Activated CD4-positive, alpha-beta T cell treated with anti-CD3 and anti-CD28 coated beads, Interleukin-2, amount 50 U/mL, for 4 hours (primary cell): ENCODE data around the gene ATG2B.

Experiments used
- DNase-seq, 2 experiments: peaks; one replicate each; pipeline ENCODE4 v3.0.0-alpha.2; 2020

The ATG2B gene, protein sequence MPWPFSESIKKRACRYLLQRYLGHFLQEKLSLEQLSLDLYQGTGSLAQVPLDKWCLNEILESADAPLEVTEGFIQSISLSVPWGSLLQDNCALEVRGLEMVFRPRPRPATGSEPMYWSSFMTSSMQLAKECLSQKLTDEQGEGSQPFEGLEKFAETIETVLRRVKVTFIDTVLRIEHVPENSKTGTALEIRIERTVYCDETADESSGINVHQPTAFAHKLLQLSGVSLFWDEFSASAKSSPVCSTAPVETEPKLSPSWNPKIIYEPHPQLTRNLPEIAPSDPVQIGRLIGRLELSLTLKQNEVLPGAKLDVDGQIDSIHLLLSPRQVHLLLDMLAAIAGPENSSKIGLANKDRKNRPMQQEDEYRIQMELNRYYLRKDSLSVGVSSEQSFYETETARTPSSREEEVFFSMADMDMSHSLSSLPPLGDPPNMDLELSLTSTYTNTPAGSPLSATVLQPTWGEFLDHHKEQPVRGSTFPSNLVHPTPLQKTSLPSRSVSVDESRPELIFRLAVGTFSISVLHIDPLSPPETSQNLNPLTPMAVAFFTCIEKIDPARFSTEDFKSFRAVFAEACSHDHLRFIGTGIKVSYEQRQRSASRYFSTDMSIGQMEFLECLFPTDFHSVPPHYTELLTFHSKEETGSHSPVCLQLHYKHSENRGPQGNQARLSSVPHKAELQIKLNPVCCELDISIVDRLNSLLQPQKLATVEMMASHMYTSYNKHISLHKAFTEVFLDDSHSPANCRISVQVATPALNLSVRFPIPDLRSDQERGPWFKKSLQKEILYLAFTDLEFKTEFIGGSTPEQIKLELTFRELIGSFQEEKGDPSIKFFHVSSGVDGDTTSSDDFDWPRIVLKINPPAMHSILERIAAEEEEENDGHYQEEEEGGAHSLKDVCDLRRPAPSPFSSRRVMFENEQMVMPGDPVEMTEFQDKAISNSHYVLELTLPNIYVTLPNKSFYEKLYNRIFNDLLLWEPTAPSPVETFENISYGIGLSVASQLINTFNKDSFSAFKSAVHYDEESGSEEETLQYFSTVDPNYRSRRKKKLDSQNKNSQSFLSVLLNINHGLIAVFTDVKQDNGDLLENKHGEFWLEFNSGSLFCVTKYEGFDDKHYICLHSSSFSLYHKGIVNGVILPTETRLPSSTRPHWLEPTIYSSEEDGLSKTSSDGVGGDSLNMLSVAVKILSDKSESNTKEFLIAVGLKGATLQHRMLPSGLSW (N-terminal part only)

DNA sequence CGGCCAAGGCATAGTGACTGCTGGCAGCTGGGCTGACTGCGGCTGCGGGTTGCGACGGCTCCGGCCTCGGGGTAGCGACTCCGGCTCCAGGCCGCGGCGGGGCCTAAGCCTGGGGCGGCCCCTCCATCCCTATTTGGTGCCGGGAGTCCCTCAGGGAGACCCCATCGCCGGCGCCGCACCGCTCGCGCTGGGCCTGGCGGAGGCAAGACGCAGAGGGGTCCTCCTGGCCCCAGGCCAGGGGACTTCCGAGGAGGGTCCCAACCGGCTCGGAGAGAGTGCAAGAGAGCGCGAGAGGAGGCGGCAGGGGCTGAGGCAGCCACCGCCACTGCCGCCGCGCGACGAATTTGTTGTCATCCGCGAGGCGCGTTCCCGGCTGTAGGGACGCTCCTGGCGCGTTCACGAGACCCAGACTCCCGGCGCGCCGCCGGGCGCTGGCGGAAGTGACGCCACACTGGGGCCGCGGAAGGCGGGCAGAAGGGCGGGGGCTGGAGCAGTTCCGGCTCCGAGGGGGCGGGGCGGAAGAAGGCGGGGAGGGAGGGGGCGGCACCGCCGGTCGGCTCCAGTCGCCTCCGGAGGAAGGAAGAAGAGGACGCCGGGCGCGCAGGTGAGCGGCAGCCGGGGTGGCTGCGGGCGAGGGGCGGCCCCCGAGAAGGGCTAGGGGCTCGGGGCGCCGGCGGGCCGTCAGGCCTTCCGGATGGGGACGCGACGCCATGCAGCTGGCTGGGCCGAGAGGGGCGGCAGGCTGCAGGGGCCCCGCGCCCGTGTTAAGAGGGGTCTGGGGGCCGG is at the start of gene ATG2B, which contains the start of gene GSKIP:
Gene ATG2B, minus strand, starts transcription at position 377 of the 786 bp plus-strand sequence. Its CDS starts 365 bp downstream, at position 12.
Gene GSKIP, plus strand, starts transcription at position 562 of the 786 bp plus-strand sequence. CDS start 18,722 bp downstream, outside the sequence.
- peak; percentile 96 for DNase-seq

DNA sequence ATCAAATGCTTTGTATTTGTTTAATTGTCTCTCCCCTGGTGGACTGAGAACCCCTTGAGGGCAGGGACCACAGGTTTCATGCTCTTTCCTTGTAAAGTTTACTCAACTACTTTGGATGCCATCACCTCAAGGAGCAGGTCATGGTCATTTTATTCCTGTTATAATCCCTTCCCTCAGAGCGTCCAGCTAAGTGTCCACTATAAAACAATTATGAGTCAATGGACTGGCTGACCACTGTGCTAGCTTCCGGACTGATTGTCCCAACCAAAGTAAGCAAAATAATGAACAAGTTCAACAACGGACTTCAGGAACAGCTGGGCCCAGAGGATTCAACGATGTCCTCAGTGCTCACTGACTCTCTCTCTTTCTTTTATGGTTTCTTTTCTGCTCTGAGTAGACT is 47.0 kb upstream of the ATG2B start:
- DNase-seq: no peak

DNA sequence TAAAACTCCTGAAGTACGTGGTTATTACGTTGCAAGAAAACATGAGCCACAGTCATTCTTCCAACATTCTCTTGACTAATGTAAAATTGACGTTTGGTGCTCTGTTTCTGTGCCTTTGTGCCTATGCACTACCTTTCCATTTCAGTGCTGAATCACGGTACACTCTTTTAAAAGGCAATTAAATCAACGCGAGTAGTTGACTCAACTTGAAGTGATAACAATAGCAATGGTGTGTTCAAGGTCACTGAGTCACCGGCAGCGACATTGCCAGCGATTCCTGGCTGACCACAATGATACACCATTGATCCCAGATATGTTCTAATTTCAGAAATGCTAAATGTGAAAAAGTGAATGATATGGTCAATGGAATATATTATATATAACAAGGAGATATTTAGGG is 46.6 kb upstream of the ATG2B start:
- DNase-seq: no peak

DNA sequence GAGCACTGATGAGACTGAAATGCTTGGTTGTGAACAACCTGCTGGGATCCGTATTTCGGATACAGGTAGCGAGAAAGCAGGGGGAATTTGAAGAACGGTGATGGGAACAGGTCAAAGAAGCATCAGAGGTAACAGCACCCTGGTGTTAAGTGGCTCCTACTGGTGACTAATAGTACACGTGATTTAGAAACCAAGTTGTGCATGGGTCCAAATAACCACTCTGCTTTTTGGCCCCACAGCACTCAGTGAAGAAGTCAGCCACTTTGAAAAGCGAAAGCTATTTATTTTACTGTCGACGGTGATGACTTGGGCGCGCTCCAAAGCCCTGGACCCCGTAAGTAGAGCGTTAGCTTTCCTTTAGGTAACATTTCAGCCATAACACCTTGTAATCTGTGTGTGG is 45.5 kb upstream of the ATG2B start:
- no peak for DNase-seq

DNA sequence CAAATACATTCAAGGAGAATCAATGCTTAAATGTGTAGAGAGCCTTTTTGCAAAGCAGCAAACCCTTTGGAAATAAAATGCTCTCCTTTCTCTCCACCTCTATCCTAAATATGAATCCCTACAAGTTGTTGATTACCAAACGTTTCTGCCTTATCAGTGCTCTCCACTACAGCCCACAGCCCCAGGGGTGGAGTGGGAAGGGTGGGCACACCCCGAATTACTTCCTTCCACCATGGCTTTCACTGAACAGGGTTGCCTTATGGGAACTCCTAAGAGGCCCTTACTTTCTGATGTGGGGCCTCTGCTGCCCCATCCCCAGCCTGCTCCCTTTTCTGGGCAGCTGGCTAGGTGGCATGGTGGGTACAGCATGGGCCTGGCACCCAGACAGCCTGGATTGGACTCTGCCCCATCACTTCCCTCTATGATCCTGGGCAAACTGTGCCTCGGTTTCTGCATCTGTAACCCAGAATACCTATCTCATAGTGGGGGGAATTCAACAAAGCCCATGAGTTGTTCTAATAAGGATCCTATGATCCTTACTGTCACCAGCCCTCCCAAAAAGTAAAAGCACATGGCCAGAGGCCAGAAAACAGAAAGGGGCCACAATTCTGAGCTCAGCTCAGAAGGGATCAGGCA is 44.9 kb upstream of the ATG2B start:
- DNase-seq: no peak

DNA sequence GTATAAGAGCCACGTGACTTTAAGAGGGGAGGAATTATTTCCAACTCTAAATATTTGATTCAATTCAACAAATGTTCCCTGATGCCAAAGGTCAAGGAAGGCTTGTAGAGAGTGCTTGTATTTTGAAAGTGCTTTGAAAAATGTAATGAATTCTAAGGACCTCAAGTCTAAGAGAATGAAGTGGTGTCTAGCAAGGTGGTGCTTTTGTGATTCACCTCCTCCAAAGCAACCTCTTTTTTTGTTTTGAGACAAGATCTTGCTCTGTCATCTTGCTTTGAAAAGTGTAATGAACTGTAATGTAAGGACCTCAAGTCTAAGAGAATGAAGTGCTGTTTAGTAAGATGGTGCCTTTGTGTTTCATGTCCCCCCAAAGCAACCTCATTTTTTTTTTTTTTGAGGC is 42.5 kb upstream of the ATG2B start:
- DNase-seq: no peak

DNA sequence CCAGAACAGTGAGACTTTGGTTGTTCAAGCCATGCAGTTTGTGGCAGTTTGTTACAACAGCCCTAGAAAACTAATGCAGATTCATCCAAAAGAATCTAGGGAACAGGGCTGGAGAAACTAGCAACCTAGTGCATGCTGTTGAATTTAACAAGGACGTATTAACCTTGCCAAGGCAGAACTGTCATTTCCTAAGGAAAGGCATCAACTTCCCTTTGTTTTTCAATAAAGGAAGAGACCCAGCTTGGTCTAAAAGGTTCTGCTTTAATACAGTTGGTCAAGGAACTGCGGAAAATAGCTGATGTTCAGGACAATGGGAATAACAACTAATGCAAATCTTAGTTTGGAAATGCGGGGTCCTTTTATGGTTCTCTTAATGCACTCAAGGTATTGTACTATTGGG is 40.3 kb upstream of the ATG2B start:
- no peak for DNase-seq

DNA sequence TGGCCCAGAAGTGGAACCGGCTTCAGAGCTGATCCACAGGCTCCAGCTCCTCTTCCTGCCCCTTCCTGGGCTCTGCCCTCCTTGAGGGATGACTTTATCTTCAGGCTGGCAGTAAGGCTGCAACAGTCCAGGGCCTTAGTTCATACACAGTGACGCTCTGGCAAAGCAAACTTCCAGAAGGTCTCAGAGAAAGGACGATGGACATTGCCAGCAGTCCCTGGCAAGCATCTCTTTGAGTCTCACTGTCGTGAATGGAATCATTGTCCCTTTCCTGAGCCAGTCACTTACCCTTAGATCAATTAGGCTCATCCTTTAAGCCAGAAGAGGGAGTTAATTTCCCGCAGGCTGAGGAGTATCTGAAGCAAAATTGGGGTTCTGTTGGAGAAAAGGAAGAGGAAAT is 37.4 kb upstream of the ATG2B start:
- no peak for DNase-seq

DNA sequence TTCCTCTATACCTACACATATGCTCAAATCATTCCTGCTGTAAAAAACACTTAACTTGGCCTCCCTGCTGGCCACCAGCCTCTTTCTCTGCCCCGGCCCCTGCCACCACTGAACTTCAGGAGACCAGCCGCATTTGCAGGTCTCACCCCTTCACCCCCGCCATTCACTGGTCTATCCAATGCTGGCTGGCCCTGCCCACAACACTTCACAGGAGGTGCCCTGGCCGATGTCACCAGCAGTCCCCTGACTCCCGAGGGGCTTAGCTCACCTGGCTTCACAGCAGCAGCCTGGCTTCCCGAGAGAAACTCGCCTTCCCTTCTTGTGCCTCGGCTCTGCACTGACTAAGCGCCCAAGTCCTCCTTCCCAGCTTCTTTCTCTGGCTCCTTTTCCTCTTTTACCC is 36.3 kb upstream of the ATG2B start:
- no peak for DNase-seq

DNA sequence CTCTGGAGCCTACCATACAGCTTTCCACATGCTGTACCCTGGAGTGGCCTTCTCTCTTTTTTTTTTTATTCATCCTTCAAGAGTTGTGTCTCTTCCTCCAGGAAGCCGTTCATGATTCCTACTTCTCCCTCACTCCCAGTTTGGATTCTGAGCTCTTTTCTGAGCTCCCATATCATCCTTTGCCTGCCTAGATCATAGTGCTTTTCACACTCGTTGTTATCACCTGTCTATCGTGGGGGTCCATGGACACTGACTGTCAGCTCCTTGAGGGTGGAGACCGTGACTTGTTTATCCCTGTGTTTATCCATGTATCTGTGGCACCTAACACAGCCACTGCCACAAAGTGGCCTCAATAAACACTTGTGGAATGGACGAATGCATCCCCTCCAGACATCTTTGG is 35.8 kb upstream of the ATG2B start:
- no peak for DNase-seq

DNA sequence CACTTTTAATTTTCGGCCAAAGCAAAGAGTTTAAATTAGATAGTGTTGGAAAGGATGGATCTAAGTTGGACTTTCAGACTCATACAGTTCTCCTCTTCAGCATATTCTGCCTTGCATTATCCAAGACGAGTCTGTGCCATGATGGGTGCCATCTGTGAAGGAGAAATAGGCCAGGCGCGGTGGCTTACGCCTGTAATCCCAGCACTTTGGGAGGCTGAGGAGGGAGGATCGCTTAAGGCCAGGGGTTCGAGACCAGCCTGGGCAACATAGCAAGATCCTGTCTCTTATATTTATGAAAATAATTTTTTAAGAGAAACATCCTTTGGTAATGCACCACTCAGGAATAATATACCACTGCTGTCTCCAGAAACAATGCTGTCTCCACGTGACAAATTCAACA is 35.3 kb upstream of the ATG2B start:
- no peak for DNase-seq

DNA sequence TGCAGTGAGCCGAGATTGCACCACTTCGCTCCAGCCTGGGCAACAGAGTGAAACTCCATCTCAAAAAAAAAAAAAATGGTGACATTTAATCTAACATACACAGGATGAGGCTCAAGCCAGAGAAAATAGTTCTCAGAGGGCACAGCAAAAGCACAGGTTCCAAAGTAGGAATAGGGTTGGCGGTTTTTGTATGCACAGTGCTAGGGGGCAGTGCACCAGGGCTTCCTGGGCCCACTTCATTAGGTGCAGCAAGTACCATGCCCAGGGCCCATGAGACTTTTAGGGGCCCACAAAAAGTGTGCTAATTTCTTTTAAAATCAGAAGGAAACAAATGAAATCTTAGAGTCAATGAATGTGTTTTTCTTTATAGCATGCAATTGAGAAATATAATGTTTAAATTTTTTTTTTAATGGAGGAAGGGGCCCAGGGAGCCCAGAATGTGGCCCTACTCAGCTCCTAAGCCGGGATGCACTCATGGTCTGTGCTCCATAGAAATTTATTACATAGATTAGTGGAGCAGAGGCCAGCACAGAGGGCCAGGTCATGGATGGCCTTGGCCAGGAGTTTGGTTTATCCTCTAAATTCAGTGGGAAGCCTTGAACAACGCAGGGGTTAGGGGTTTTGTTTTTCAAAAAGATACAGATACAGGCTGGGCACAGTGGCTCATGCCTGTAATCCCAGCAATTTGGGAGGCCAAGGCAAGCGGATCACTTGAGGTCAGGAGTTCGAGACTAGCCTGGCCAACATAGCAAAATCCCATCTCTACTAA is 31.1 kb upstream of the ATG2B start:
- no peak for DNase-seq

DNA sequence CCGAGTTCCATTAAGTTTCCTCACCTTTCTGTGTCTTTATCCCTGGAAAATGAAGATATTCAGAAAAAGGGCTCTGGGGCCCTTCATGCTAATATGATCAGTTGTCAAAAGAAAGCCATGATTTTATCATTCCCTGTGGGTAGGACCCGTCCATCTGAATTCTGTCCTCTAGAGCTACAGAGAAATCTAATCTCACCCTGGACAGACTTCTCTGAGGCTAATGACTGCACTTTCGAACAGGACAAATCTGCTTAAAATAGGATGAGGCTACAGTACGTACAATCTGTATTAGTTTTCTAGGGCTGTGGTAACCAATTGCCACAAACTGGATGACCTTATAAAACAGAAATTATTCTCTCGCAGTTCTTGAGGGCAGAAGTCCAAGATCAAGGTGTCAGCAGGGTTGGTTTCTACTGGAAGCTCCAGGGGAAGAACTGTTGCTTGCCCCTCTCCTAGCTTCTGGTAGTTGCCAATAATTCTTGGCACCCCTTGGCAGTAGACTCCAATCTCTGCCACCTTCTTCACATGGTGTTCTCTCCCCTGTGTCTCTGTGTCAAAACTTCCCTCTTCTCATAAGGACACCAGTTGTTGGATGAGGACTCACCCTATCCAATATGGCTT is 30.0 kb upstream of the ATG2B start:
- no peak for DNase-seq

DNA sequence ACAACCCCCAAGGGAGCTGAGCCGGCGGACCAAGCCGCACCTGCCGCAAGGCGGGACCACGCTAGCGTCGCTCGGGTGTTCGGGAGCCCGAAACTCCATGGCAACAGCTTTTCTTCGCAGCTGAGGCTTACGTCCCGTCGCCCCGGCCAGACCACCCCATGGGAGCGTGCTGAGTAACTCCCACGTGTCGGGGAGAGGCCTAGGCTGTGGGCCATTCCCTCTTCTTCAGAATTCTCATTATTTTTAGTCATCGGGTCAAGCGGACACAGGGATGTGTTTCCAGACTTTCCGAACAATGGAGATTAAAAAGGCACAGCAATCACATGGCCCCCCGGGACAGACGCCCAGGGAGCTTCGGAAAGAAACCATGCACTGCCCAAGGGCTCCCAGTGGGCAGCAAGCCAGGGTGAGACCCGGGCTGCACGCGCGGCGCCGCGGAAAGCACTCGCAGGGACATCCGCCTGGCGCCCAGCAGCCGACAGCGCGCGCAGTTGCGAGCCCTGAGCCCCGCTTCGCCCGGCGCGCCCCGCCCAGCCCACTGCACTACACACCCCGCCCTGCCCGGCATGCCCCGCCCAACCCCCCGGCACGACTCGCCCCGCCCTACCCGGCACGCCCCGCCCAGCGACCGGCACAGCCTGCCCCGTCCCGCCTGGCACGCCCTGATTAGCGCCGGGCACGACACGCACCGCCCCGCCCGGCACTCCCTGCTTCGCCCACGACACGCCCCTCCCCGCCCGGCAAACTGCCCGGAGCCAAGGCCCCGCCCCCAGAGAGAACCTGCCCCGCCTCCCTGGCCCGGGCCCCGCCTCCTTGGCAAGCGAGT is 28.4 kb upstream of the ATG2B start:
- DNase-seq: peak; percentile 100

DNA sequence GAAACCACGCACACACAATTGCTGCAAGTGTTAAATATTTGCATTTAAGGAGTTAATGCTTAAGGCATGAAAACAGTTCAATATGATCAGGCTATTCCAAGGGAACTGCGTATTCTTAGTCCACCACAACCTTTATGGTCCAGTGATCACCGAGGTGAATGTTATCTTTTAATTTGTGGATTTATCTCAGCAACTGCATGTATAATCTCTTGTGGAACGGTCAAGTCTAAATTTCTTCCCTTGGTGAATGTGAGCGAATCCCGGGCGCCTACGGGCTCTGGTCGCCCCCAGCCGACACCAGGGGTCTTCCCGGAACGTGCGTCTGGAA is 27.8 kb upstream of the ATG2B start:
- no peak for DNase-seq

DNA sequence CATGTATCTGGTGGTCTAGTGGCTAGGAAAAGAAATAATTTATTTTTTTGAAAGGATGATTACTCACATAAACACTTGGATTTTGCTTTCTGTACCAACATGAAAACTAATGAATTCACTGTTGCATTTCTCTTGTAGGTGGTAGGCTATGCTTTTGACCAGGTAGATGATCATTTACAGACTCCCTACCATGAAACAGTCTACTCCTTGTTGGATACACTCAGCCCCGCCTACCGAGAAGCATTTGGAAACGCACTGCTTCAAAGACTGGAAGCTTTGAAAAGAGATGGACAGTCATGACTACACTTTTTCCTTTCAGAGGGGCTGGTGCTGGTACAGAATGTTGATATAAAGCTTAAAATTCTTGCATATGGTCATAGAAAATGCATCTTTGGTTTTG is 22.2 kb upstream of the ATG2B start:
- DNase-seq: no peak

DNA sequence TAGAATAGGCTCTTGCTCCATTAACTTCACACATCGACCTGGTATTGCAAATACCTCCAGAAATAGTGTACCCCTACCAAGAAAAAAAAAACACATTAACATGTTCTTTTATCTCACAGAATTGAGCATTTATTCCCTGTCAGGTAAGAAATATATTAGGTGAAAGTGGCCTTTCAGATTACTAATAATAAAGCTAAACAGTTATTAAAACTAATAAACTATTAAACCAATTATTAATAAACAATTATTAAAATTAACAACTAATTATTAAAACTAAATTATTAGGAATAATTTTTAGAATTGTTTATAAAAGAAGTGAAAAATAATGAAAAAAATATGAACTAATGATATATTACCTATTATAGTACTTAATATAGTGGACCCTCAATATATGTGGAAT is 21.6 kb upstream of the ATG2B start:
- DNase-seq: no peak

DNA sequence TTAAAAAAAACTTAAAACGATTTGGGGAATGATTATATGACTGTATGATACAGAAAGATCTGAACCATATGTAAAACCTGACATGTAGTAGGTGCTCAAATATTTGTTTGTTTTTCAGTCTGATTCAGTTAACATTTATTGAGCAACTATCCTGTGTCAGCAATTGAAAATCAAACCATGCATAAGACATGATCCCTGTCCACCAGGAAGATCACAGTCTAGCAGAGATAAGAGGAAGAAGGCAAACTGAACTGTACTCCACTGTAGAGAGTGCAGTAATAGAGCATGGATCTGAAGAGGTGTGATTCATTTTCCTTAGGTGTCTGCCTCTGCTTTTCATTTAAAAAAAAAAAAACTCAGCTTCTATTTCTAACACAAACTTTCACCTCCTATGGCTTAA is 20.9 kb upstream of the ATG2B start:
- DNase-seq: no peak

DNA sequence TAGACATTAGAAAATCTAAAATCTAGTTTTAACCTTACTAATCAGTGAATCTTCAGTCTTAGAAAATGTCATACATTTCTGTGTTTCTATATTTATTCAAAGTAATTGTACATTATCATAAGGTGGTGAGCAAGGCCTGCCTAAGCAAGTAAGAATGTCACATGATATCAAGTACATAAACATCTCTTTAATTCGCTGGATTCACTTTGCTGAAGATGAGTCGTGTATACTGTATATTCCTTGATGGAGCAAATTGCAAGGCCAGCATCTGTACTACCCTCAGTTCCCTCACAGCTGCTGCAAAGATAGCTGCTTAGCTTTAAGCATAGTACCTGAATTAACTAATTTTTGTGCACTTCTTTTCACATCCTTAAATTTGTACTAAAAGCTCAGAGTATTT is 20.3 kb upstream of the ATG2B start:
- no peak for DNase-seq

DNA sequence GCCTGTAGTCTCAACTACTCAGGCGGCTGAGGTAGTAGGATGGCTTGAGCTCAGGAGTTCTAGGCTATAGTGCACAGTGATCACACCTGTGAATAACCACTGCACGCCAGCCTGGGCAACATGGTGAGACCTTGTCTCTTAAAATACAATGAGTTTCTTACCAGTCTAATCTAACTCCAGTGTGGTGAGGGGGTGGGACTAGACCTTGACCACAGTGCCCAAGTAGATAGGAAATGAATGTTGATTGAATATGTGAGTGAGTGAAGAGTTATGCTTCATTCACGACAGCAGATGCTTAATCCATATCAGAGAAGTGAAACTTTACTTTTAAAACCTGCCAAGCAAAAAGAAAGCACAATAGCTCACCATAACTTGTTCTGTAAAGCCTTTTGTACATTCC is 17.6 kb upstream of the ATG2B start:
- DNase-seq: no peak
